ENCODE results near the gene WDR54.

The WDR54 gene

DNA sequence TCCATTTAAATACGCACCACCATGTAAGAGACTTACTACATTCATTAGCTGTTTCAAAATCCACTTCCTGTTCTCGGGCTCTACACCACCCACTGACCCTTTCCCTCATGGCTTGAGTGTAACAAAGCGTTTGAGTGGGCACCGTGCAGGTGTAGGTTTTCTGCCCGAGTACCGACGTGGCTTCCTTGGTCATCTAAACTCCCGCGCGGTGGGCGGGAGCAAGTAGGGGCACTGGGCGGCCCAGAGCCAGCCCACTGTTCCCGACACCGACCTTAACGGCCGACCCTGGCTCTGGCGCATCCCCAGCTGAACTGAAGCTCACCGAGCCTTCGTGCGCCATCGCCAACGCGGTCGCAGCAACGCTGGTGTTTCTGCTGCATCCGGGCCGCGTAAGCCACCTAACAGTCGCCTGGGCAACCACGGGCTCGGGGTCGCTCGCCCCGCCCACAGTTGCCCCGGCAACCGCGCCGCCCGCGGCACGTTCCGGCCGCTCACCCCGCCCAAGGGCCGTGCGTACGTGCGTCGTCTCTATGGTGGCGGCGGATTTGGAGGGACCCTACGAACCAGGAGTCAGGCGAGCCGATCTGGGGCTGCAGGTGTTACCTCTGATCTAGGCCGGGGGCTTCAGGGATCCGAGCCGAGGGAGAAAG lies at the start of gene WDR54, which contains the start of gene C2orf81:
Gene WDR54 (plus strand): TSS at position 510 of the 650 bp plus-strand sequence. CDS start 424 bp downstream, outside the sequence.
Gene C2orf81 (minus strand): TSS at position 399 of the 650 bp plus-strand sequence. CDS start 59 bp downstream, at position 340.
- DNase-seq (ENCODE audit: low read depth in 2 of 2), result peak; percentile 85 to 93

GRCh38 chr2:74372674-74373073 lies 48.9 kb upstream of the WDR54 start:
- no peak for DNase-seq (ENCODE audit: low read depth in 2 of 2)

GRCh38 chr2:74373221-74373676 lies 48.3 kb upstream of the WDR54 start:
- no peak for DNase-seq (ENCODE audit: low read depth in 2 of 2)

DNA sequence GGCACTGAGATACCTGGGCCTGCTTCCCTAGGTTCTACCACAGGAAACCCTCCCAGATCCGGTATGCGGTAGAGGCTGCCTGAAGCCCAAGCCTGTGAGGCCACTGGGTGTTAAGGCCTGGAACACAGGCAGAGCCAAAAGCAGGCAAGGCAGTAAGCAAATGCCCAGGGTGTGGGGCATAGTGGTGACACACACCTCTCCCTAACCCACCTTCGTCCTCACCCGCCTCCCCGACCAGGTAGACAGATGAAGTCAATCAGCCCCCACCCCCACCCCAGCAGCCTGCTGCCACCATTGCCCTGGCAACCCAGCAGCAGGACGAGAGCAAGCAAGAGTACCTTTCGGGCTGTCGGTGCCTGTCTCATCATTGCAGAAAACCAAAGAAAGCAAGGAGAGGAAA lies 47.5 kb upstream of the WDR54 start:
- no peak for DNase-seq (ENCODE audit: low read depth in 2 of 2)

- DNase-seq (ENCODE audit: low read depth in 2 of 2), result no peak
Measured at GRCh38 chr2:74374509-74375205, 46.9 kb upstream of the WDR54 start.

DNA sequence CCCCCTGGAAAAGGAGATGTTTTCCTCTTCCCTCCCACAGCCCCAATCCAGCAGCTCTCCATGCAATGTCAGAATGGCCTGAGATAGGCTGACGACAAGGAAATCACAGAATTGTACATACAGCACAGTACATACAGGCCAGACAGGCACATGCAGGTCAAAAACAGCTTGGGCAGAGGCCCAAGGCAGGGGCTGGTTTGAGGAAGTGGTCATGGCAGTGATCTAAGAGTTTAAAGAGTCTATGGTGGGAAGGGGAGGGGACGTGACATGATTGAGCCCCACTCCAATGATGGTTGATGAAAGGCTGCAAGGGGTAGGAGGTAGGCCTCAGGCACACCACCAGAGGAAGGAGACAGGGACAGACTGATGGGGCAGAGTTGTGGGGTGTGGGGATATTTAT lies 45.7 kb upstream of the WDR54 start:
- no peak for DNase-seq (ENCODE audit: low read depth in 2 of 2)

- no peak for DNase-seq (ENCODE audit: low read depth in 2 of 2)
Measured at GRCh38 chr2:74378007-74378406, 43.5 kb upstream of the WDR54 start.

DNA sequence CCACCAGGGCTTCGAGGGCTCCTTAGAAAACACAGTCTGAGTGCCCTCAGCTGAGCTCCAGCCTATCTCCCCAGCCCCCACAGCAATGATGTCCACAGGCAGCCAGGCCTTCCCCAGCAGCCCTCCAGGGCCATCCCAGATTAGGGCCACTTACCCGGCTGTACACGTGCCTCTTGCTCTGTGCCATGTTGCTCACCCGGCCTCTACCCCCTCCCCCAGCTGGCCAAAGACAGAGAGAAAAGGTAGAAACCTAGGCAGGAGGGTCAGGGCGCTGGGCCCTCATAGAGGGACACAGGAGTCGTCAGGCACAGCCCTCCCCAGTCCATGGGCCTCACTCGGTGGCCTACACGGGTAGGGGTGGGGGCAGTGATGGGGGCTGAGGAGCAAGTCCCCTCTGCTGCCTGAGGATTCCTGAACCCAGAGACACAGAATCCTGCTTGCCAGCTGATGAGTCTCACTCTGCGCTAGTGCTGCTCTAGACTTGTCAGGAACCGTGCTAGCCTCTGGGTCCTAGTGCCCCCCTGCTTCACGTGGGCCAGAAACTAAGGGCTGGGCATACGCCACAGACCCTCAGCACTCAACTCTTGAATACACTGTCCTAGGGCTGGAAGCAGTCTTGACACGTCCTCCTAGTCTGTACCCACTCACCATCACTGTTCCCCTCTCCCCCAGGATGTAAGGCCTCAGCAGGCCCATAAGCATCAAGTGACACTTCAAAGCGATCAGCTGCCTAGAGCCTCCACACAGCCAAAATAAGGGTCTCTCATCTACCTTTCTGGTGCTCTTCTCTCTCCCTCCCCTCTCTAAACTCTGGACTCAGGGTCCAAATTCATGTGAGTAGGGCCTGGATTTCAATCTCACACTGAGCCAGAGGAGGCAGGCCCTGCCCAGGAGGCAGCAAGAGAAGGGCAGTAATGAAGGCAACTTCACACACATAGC lies 41.4 kb upstream of the WDR54 start, which contains the start of gene DCTN1:
Gene DCTN1 (minus strand): TSS at position 461 of the 939 bp plus-strand sequence. CDS start 274 bp downstream, at position 187.
- peak in 1 of 2 donors; percentile 6 for DNase-seq (ENCODE audit: low read depth in 2 of 2)

- DNase-seq (ENCODE audit: low read depth in 2 of 2), result no peak
Measured at GRCh38 chr2:74381751-74382150, 39.8 kb upstream of the WDR54 start.

DNA sequence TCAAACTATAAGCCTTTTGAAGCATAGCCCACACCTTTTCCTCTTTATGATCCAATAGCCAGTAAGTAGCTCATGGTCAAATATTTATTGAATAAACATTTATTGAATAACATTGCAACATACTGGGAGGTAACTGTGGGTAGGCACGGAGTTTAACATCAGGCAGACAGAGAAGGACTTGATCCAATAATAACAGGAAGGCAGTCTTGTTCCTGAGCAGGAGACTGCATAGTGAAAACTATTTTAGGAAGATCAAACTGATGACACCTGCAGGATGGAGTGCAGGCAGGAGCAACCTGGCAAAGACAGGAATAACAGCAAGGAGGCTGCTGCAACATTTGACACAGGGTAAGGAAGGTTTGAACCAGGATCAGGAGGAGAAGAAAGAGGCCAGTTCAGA lies 38.3 kb upstream of the WDR54 start:
- DNase-seq (ENCODE audit: low read depth in 2 of 2), result no peak

DNA sequence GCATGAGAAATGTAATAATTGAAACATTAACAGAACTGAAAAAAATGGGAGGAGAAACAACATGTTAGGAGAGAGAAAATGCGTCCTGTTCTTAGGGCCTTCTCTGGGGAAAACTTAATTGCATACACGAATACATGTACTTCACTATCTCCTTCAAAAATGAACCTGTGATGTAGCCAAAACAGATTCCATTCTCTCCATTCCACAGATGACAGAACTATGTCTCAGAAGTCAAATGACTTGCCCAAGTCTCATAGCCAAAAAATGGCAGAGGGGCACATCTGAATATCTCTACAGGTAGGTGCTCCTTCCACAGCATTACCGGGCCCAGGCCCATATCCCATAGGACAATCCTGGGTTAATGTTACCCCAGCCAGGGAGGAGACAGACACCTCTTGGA lies 37.5 kb upstream of the WDR54 start:
- no peak for DNase-seq (ENCODE audit: low read depth in 2 of 2)

DNA sequence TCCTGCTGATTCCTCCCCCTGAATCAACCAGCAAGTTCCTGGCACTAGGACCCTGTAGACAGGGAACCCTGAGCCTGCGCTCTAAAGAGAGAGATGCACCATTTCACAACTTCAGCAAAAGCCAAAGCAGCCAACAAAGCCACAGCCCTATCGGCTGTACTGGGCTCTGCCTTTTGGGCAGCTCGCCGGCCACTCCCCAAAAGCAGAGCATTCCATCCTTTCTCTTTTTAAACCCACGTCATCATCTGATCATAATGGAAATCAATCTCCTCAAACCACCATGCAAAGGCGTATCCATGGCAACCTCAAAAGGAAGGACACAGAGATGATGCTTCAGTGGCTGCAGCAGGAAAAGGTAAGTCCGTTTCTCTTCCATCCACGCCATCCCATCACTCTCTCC lies 36.1 kb upstream of the WDR54 start:
- DNase-seq (ENCODE audit: low read depth in 2 of 2), result no peak

GRCh38 chr2:74387346-74387745 lies 34.2 kb upstream of the WDR54 start:
- no peak for DNase-seq (ENCODE audit: low read depth in 2 of 2)

GRCh38 chr2:74390606-74391005 lies 30.9 kb upstream of the WDR54 start:
- DNase-seq (ENCODE audit: low read depth in 2 of 2), result no peak

GRCh38 chr2:74391209-74391579 lies 30.3 kb upstream of the WDR54 start:
- no peak for DNase-seq (ENCODE audit: low read depth in 2 of 2)

- peak; percentile 94 to 97 for DNase-seq (ENCODE audit: low read depth in 2 of 2)
Measured at GRCh38 chr2:74391580-74392448, 29.7 kb upstream of the WDR54 start.

GRCh38 chr2:74392449-74392743 lies 29.1 kb upstream of the WDR54 start:
- DNase-seq (ENCODE audit: low read depth in 2 of 2), result no peak

DNA sequence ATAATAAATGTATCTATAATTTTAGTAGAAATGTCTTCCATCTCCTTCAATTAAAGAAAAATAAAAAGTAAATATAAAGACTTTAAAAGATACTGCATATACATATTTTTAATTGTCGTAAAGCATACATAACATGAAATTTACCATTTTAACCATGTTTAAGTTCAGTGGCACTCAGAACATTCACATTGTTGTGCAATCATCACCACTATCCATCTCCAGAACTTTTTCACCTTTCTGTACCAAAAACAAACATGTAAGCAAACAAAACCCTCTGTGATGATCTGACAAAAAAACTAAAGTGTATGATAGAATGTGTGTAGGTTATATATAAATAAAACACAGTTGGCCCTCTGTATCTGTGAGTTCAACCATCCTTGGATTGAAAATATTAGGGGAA lies 28.0 kb upstream of the WDR54 start:
- DNase-seq (ENCODE audit: low read depth in 2 of 2), result no peak

DNA sequence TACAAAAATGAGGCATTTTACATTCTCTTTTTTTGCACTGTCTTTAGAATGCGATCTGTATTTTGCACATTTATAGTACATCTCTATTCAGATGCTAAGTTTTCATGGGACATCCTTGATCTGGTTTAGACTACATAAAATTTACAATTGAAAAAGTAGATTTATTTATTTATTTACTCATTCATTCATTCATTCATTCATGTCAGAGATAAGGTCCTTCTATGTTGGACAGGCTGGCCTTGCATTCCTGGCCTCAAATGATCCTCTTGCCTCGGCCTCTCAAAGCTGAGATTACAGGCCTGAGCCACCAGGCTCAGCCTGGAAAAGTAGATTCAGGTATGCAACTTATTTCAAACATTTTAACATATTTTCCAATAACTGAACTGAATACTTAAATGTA lies 25.4 kb upstream of the WDR54 start:
- no peak for DNase-seq (ENCODE audit: low read depth in 2 of 2)

GRCh38 chr2:74399785-74400184 lies 21.7 kb upstream of the WDR54 start:
- DNase-seq (ENCODE audit: low read depth in 2 of 2), result no peak

GRCh38 chr2:74401891-74402290 lies 19.6 kb upstream of the WDR54 start:
- DNase-seq (ENCODE audit: low read depth in 2 of 2), result no peak
